GM10248 (cell line): ENCODE data around the gene C4BPB.

ENCODE experiments used
- CTCF ChIA-PET: fragments of 300-600 bp; sonication (Branson Sonifier 250); formaldehyde crosslinking; extraction: SDS; loops from one replicate; lab custom pipeline; 2021; ENCODE audit warnings: antibody characterized with exemption; lab: Yijun Ruan, JAX
- POLR2A ChIA-PET: fragments of 350-650 bp; sonication (Branson Sonifier 250); formaldehyde crosslinking; extraction: SDS; loops from one replicate; lab custom pipeline; 2020; ENCODE audit warnings: antibody characterized with exemption; lab: Yijun Ruan, JAX
- DNase-seq: peaks from one replicate; pipeline ENCODE4 v3.0.0; 2012; ENCODE audit errors: extremely low spot score
- TF ChIP-seq, protein P1 (sequence below): IDR thresholded peaks from 2 replicates; pipeline ENCODE4 v1.5.1; 2012; ENCODE audit warnings: mild to moderate bottlenecking, low read depth; ENCODE audit errors: extremely low read depth, missing control alignments, control extremely low read depth

The C4BPB gene

DNA sequence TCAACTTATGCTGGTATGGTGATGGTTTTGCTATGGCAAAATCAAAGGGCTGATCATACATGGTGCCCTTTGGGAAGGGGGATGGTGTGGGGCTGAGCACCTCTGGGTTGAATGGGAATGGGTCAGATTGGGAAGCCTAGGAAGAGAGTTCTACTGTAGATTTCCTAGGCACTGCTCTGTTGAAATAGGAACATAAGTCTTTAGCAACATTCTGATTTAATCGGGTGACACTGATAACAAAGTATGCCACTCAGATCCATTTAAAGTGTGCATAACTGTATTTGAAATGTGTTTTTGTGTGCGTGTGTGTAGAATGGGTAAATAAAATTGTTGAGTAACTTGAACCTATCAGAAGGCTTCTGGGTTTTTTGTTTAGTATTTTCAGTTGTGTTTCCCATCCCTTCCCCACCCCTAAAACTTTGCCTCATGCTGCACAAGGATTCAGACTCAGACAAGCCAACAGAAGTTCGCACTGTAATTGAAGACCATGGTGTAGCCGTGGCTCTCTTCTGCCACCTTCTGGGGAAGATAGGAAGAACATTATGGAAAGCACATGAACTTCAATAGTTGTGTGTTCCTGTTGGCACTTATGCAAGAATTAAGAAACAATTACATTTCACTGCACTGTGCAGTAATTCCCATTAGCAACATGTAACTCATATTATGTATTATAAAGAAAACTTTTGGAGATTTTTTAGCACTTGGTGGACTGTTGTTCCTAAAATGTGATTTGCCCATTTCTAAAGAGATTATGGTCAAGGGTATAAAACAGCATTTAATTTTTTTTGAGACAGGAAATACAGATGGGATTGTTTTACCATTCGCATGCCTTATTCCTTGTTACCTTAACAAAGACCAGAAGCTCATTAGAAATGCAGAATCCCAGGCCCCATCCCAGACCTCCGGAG is 10.9 kb upstream of the C4BPB start:
- TF ChIP-seq, protein P1, sequence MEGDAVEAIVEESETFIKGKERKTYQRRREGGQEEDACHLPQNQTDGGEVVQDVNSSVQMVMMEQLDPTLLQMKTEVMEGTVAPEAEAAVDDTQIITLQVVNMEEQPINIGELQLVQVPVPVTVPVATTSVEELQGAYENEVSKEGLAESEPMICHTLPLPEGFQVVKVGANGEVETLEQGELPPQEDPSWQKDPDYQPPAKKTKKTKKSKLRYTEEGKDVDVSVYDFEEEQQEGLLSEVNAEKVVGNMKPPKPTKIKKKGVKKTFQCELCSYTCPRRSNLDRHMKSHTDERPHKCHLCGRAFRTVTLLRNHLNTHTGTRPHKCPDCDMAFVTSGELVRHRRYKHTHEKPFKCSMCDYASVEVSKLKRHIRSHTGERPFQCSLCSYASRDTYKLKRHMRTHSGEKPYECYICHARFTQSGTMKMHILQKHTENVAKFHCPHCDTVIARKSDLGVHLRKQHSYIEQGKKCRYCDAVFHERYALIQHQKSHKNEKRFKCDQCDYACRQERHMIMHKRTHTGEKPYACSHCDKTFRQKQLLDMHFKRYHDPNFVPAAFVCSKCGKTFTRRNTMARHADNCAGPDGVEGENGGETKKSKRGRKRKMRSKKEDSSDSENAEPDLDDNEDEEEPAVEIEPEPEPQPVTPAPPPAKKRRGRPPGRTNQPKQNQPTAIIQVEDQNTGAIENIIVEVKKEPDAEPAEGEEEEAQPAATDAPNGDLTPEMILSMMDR = peak; percentile 86
- CTCF ChIA-PET = interaction anchor here (0.9 to 8.3 kb wide), 17 partner anchors 8 to 422 kb away, joined by 3 to 73 read pairs (median 5); partner anchors contain the start of genes C4BPB, CD55 and PFKFB2
- POLR2A ChIA-PET = no interaction called here
- DNase-seq = peak; percentile 66

DNA sequence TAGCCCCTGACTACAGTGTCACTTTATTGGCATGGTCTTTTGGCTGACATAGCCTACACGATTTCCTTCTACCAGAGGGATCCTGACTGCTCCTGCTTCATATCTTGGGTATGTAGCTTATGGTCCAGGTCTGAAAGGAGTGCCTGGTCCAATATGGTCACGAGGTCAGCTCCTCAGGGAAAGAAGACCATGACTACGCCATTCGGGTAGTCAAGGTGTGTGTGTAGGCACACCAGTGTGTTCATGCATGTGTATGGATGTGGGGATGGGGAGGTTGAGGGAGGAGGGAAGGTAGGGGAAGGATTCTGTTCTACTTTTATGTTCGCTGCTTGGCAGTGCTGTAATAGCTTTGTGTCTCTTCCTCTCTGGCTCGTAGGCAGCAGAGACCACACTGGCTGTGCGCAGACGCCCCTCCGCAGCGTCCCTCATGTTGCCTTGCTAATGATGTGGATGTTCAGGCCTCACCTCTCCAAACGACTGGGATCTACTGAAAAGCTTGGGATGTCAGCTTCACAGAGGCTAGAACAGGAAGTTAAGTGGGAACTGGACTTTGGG is 10.0 kb upstream of the C4BPB start:
- DNase-seq = no peak
- TF ChIP-seq, protein P1 = no peak
- POLR2A ChIA-PET = no interaction called here
- CTCF ChIA-PET = interaction anchor here (0.9 to 8.3 kb wide), 18 partner anchors 9 to 421 kb away, joined by 3 to 73 read pairs (median 5); partner anchors contain the start of genes C4BPB, CD55 and PFKFB2

DNA sequence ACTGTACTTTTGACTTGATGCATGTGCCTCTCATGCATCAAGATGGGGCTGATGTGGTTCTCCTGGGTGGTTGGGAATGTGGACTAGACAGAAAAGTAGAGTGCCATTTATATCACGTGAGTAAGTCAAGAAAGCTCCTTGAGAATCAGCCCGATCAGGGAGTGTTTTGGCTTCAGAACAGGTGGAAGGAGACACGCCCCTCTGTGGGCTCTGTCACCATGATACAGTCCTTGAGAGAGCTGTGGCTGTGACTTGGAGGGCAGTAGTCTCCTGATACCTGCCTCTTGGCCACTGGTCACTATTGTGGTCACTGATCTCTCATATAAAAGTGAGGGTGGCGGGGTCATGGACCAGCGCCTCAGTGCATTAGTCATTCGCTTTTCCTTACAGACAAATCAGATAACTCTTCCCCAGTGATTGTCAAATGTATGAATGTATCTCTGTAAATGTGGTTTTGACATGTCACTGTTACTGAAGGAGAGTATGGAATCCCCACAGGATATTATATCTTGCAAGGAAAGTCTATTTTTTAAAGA is 8.9 kb upstream of the C4BPB start:
- ChIA-PET POLR2A (no interaction called here), CTCF (interaction anchor here (0.8 to 8.3 kb wide), 16 partner anchors 9 to 593 kb away, joined by 3 to 73 read pairs (median 7); partner anchors contain the start of genes C4BPB and PFKFB2)
- TF ChIP-seq, protein P1 = no peak
- DNase-seq = no peak

DNA sequence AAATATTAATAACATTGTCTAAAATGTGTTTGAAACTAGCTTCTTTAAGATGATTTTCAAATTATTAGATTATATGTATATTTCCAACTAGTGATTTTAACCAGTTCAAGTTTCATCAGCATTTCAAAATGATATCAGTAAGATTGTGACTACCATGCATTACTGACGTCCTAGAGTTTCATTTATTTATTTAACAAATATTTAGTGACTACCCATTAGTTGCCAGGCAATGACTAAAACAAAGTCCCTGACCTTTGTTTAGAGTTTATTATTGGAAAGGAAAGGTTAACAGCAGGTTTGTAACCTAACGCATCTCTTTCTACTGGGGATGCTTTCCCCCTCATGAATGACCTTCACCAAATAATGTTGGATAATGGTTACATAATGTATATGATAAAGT is 7.6 kb upstream of the C4BPB start:
- POLR2A ChIA-PET = no interaction called here
- DNase-seq = no peak
- CTCF ChIA-PET = interaction anchor here (1.4 to 8.3 kb wide), 5 partner anchors 11 to 325 kb away, joined by 4 to 73 read pairs (median 13); partner anchors contain the start of gene PFKFB2
- TF ChIP-seq, protein P1 = no peak

DNA sequence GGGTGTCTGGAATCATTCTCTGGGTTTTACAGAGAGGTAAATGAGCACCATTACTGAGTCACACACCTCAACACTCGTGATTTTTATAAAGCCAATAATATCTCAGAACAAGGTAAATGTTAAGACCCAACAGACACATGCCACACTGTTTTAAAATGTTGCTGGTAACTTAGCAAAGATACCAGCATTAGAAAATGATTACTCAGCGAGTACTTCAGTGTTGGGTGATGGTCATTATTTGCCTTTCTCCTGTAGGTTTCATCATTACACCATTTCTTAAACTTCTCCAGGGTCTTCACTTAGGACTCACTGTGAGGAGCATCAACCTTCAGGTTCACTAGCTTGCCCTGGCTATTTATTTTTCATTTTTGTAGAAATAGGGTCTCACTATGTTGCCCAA is 6.9 kb upstream of the C4BPB start:
- TF ChIP-seq, protein P1 = no peak
- DNase-seq = no peak
- POLR2A ChIA-PET = no interaction called here
- CTCF ChIA-PET = interaction anchor here (0.6 to 8.3 kb wide), 4 partner anchors 12 to 325 kb away, joined by 3 to 73 read pairs (median 12); no protein-coding TSS in a partner anchor

DNA sequence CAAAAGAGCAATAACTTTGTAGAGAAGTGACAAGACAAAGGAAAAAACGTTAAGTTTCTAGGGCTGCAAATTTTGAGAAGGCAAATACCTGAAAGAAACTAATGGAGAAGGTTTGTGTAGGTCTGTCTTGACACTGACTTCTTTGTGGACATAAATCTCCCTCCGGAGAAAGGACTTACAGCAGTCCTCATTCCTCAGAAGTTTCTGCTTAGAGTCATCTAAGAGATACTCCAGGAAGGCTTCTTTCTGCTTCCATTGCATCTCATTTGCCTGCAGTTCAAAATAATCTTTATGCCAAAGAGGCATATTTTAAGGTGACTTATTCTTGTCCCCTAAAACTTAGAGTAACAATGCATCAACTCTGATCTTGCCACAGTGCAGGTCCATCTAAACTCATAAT is 4.4 kb upstream of the C4BPB start:
- DNase-seq = no peak
- ChIA-PET POLR2A (no interaction called here), CTCF (interaction anchor here (0.6 to 8.3 kb wide), 29 partner anchors 10 to 634 kb away, joined by 3 to 73 read pairs (median 5); partner anchors contain the start of gene PFKFB2)
- TF ChIP-seq, protein P1 = no peak
